Mucosa of descending colon (tissue), 3 donors: ENCODE measurements around the gene SLC46A1. TPM values are rescaled to one million over a fixed set of nuclear protein-coding genes. Genes with fewer than 3 reads are reported as not detected.

Experiments used
- ATAC-seq: fragments of 200-7000 bp; cut with Tn5 transposase; one replicate; pipeline ENCODE4 v1.9.1; 2020; ENCODE audit warnings: mild to moderate bottlenecking, moderate library complexity
- DNase-seq, 3 donors: peaks; one replicate each; pipeline ENCODE4 v3.0.0-alpha.2; 2020
- H3K36me3 ChIP-seq: fragments of 200-600 bp; one replicate; pipeline ENCODE4 v1.8.0; 2021; ENCODE audit warnings: low read depth, mild to moderate bottlenecking
- H3K4me1 ChIP-seq: fragments of 200-600 bp; one replicate; pipeline ENCODE4 v1.8.0; 2021; ENCODE audit warnings: low read depth, mild to moderate bottlenecking
- H3K4me3 ChIP-seq: fragments of 200-600 bp; one replicate; pipeline ENCODE4 v1.8.0; 2021; ENCODE audit warnings: mild to moderate bottlenecking
- H3K9me3 ChIP-seq: fragments of 200-600 bp; one replicate; pipeline ENCODE4 v1.8.0; 2021; ENCODE audit warnings: mild to moderate bottlenecking
- CTCF ChIP-seq: fragments of 200-600 bp; IDR thresholded peaks from one replicate; pipeline ENCODE4 v1.8.0; 2022; ENCODE audit warnings: antibody characterized with exemption, mild to moderate bottlenecking
- intact Hi-C, 2 donors: fragments of 100-400 bp; cut with DNase I in 1 of 2; cut with micrococcal nuclease in 1 of 2; formaldehyde crosslinking; loops; one replicate each; pipeline versions ENCODE4 v1.11.0 to v1.11.1; 2022; cut with DNase I, micrococcal nuclease
- total RNA-seq, 3 donors: library from RNA; stranded (reverse); fragmentation: NEBNext Ultra II Directional in 2 of 3; extraction: Animal tissue kit (Norgen Biotek cat#: 25700) in 2 of 3; gene quantifications; one replicate each; pipeline versions ENCODE4 v1.2.1 to v1.2.4, GENCODE V29; 2021 to 2023
- donor health status: DM: no; HTN: no; CAD: no; lungs with moderate emphysema.
- donor health status: DM: no; HTN: no; CAD: no.
- donor health status: DM: no; HTN: yes; CAD: no.

The SLC46A1 gene
- total RNA-seq, 3 donors from 2014 or later = 4.2 to 10.0 (median 8.6) TPM

- TF ChIP-seq CTCF = no peak
- Histone ChIP-seq H3K4me3 (no peak overlapping the region), H3K36me3 (no peaks in the 10 kb centered on the region), H3K9me3 (no peaks in the 10 kb centered on the region), H3K4me1 (peaks cover 9% of the 10 kb centered on the region)
- ATAC-seq (no peak), DNase-seq (no peak)
- intact Hi-C loops = no loop called here
Observed at GRCh38 chr17:28407130-28407973, 1.3 kb upstream of the SLC46A1 start.

GRCh38 chr17:28406473-28406814 is 432 bp upstream of the SLC46A1 start:
- intact Hi-C loops = no loop called here
- peak; percentile 35 for ATAC-seq
- DNase-seq = no peak
- no peaks in the 10 kb centered on the region for H3K9me3 ChIP-seq
- no peaks in the 10 kb centered on the region for H3K36me3 ChIP-seq
- no peak for TF ChIP-seq CTCF
- H3K4me3 ChIP-seq = no peak overlapping the region
- peaks cover 9% of the 10 kb centered on the region for H3K4me1 ChIP-seq

GRCh38 chr17:28404812-28405570 is 1.0 kb downstream of the SLC46A1 start:
- intact Hi-C loops = no loop called here

GRCh38 chr17:28404461-28404811 is 1.6 kb downstream of the SLC46A1 start:
- Histone ChIP-seq H3K4me1 (peaks cover 9% of the 10 kb centered on the region), H3K9me3 (no peaks in the 10 kb centered on the region), H3K36me3 (no peaks in the 10 kb centered on the region), H3K4me3 (no peak overlapping the region)
- intact Hi-C loops = no loop called here
- ATAC-seq = no peak
- DNase-seq = no peak
- no peak for TF ChIP-seq CTCF

More at GRCh38 chr17:28404812-28405570, 1.0 kb downstream of the SLC46A1 start:
- TF ChIP-seq CTCF = no peak
- Histone ChIP-seq H3K36me3 (no peaks in the 10 kb centered on the region), H3K4me1 (peaks cover 9% of the 10 kb centered on the region), H3K9me3 (no peaks in the 10 kb centered on the region), H3K4me3 (no peak overlapping the region)
- DNase-seq = no peak
- no peak for ATAC-seq

- Histone ChIP-seq H3K9me3 (no peaks in the 10 kb centered on the region), H3K36me3 (no peaks in the 10 kb centered on the region), H3K4me1 (peaks cover 9% of the 10 kb centered on the region), H3K4me3 (no peak overlapping the region)
- no peak for TF ChIP-seq CTCF
- ATAC-seq (no peak), DNase-seq (no peak)
- intact Hi-C loops = no loop called here
Observed at GRCh38 chr17:28404007-28404406, 2.0 kb downstream of the SLC46A1 start.
